NCI-H446 treated with DMSO at 0.1 percent for 48 hours (cell line): Measurements from ENCODE around the gene RAB6C.
"Not testable (repeated sequence)": the region's sequence is repeated elsewhere in the genome, so short reads cannot be mapped to it uniquely, and the experiment has no call there.

ENCODE experiments used
- DNase-seq: peaks from one replicate; lab custom pipeline; 2025; lab: John Stamatoyannopoulos, UW

Gene RAB6C

DNA sequence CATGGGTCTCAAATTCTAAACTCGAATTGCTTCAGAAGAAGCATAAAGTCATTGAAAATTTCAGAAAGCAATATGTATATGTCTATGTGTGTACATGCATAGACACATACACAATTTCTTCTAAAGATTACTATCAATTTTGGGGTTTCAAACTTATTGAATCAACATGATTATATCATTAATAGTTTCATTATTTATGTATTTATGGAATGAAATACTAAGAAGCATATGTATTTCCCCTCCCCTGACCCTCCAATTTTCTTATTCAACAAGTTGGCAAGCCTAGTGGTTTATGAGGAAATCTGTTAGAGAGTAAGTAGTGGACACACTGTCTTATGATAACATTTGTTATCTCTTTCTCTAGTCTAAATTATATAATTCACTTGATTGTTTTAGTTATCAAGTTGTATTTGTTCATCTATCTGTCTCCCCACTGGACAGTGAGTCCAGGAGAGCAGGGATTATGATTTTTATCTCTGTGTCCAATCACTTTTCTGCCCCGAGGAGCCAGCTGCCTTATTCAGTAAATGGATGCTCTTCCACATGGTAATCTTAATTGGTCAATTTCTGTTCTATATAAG lies 17.3 kb downstream of the RAB6C start:
- DNase-seq: not testable (repeated sequence)

DNA sequence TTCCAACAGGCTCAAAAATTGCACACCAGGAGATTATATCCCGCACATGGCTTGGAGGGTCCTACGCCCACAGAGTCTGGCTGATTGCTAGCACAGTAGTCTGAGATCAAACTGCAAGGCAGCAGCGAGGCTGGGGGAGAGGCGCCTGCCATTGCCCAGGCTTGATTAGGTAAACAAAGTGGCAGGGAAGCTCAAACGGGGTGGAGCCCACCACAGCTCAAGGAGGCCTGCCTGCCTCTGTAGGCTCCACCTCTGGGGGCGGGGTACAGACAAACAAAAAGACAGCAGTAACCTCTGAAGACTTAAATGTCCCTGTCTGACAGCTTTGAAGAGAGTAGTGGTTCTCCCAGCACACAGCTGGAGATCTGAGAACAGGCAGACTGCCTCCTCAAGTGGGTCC lies 19.3 kb downstream of the RAB6C start:
- not testable (repeated sequence) for DNase-seq

GRCh38 chr2:130005862-130006261 lies 26.4 kb downstream of the RAB6C start:
- DNase-seq: not testable (repeated sequence)

DNA sequence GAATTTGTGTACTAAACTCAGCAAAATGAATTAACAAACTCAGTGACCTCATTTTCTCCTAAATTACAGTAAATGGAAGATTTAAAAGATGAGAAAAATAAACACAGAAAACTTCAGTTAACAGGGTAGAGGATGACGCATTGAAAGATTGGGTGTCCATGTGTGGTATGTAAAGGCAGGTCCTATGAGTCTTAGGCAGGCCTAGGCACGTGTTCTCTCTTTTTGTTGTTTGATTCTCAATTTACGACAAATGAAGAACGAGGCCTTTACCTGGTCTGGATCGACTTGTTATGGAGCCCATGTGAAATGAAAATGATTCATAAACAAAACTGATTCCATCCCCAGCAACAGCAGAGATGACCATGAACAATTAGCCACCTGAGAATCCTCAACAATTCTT lies 37.2 kb downstream of the RAB6C start:
- DNase-seq: not testable (repeated sequence)

GRCh38 chr2:130019402-130019801 lies 39.9 kb downstream of the RAB6C start:
- DNase-seq: no peak

GRCh38 chr2:130020069-130020468 lies 40.6 kb downstream of the RAB6C start:
- DNase-seq: not testable (repeated sequence)

DNA sequence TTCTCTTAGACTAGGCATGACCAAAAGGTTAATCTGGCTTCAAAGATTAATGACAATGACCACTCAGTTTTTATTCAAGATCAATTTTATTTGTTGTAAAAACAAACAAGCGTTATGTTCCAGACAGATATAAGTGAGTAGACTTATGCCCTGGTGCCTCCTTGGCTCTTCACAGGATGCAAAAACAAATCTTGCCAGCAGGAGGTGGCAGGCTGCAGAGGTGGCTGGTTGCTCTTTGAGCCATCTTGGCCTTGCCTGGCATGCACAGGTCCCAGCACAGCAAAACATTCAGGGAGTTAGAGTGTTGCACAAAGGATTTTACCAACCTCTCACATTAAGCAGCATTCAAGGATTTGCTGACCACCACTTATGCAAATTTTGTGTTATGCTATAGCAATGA lies 46.5 kb downstream of the RAB6C start:
- DNase-seq: not testable (repeated sequence)
